Stimulated activated CD8-positive, alpha-beta memory T cell treated with anti-CD3 and anti-CD28 coated beads, Interleukin-15, amount 100 ng/mL, for 48 hours (primary cell): Measurements from ENCODE around the gene DENND2C.

Source experiments
- DNase-seq, 2 donors: peaks; one replicate each; pipeline ENCODE4 v3.0.0-alpha.2; 2020; ENCODE audit warnings: low read depth in 2 of 2

DENND2C gene, protein sequence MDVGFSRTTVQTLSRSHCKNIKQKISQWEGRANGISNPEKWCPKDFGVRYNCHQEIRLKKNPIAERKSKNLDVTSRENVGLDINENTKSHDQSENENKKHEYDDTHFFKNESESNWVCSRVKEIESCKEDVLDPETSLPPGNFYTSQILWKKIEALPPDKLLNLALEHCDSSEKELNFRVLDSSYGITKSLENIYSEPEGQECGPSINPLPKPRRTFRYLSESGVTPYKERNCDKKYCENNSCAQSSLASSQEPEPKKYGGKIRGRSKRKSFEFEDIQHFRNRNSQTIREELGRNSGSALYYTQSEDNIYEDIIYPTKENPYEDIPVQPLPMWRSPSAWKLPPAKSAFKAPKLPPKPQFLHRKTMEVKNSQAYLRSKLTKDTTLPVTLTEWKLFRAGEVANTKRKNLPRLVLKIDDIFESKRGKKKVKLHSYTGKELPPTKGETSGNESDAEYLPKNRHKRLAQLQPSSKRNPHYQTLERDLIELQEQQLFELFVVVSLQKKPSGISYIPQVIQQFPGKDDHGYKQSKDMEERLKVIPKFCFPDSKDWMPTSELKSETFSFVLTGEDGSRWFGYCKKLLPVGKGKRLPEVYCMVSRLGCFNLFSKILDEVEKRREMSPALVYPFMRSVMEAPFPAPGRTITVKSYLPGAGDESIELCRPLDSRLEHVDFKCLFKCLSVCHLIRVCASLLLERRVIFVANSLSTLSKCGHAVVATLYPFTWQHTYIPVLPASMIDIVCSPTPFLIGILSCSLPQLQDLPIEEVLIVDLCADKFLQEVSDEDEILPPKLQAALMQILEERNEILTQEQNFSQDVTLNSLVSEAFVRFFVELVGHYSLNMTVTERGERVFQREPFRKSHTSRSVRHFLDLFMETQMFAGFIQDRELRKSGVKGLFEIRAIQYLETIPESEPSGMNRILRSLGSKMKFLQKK

DNA sequence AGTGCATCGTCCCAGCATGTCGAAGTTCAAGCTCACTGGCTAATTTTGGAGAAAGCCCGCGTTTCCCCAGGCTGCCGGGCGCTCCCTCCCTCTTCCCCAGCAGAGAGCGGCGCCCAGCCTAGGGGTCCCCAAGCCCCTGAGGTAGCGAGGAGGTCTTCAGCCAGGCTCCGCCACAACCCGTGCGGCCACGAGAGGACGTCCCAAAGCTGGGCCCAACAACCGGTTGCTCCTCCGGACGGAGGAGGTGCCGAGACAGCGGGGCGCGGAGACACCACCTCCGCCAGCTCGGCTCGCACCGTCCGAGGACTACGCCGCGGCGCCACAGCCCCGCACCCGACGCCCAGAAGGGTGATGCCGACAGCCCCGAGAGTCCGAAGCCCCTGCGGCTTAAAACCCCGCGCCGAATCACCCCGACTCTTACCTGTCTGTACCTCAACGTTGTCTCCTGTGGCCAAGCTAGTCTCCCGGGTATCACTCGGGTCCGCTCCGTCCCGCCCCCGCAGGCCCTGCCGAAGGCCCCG, at the start of gene DENND2C:
Gene DENND2C, minus strand, starts transcription at position 488 of the 521 bp plus-strand sequence. CDS start 44,065 bp downstream, outside the sequence.
- DNase-seq, result no peak

DNA sequence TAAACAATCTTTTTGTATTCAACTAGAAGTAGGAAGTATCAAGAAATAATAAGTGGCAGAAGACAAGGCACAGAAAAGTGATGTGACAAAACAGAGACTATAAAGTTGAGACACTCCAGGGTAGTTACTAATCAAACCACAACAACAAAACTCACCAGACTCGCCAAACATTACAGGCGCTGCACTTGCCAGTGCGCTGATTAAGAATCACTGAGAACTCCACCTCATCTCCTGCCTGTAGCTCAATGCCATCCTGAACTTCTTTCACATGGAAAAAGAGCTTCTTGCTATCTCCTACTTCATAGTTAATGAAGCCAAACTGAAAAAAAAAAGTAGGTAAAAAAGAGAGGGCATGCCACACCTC, 49.6 kb upstream of the DENND2C start:
- DNase-seq, result no peak

DNA sequence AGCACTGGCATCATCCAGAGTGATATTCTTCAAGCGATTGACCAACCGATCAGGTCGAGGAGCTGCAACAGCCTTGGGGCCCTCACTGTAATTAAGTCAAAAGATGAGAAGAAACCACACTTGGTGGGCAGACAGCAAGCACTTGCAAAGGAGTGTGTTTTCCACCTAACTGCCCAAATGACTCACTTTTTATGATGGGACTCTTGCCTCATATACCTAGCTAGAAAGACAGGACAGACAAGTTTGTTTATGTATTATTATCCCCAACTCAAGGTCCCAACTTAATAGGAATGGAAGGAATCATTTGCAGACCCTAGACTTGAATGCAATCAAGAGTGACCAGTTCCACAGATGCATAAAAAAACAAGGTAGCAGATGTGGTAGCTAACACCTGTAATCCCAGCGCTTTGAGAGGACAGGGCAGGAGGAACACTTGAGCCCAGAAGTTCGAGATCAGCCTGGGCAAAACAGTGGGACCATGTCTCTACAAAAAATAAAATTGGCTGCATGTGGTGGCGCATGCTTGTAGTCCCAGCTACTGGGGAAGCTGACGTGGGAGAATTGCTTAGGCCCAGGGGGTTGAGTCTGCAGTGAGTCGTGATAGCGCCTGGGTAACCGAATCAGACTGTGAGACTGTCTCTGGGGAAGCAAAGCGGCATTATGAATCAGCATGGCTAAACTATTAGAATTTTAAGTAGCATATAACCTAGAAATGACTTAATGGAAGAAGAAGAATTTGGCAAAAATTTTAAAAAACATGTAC, 49.0 kb upstream of the DENND2C start:
- DNase-seq, result peak in 1 of 2 donors; percentile 18

DNA sequence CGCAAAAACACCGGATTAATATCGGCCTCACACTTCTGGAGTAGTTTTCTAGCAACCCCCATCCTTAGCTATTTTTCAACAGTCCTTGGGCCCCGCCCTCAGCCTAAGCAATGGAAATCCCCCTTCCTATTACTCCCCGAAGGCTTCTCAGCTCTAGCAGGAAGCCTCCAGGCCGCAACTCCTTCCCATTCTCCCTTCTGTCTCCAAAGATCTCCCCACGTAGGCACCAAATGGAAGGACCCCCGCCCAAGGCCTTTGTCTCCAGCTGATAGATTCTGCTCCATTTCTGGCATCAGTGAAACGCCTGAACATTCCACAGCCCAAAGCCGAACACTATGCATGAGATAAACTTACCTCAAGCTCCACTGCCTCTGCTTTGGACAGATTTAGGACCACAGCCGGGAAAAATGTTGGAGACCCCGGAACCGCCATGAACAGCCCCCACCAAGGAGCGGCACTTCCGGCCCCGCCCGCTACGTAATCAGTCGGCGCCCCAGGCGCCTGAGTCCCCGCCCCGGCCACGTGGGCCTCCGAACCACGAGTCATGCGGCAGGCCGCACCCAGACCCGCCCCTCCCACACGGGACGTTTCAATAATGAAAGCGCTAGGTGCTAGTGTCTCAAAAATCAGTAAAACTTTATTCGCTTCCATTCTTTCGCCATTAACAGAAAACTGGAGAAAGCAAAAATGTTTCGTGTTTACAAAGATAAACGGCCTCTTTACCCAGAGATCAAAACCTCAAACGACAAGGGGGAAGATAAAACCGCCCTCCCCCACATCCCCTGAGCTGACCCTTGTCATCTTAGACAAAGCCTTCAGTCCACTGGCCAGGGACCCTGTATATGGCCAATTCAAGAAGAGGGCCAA, 46.7 kb upstream of the DENND2C start, which contains the start of gene NRAS:
Gene NRAS, minus strand, starts transcription at position 468 of the 867 bp plus-strand sequence. CDS start 611 bp downstream, outside the sequence.
- DNase-seq, result peak; percentile 90 to 93

DNA sequence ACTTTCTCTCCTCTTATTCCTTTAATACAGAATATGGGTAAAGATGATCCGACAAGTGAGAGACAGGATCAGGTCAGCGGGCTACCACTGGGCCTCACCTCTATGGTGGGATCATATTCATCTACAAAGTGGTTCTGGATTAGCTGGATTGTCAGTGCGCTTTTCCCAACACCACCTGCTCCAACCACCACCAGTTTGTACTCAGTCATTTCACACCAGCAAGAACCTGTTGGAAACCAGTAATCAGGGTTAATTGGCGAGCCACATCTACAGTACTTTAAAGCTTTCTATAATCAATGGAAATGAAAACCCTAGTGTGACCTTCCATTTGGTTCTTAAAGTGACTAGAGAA, 46.1 kb upstream of the DENND2C start:
- no peak for DNase-seq

DNA sequence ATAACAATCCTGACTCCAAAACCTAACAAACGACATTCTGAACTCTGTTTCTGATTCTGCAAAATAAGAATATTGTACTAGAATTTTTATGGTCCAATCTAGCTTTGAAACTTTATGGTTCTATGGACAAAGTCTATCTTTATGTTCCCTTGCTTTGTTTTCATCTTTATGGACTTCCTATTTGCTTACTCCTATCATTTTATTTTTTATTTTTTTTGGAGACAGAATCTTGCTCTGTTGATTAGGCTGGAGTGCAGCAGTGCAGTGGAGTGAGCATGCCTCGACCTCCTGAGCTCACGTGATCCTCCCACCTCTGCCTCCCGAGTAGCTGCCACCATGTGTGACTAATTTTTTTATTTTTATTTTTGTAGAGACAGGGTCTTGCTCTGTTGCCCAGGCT, 43.1 kb upstream of the DENND2C start:
- DNase-seq, result no peak

DNA sequence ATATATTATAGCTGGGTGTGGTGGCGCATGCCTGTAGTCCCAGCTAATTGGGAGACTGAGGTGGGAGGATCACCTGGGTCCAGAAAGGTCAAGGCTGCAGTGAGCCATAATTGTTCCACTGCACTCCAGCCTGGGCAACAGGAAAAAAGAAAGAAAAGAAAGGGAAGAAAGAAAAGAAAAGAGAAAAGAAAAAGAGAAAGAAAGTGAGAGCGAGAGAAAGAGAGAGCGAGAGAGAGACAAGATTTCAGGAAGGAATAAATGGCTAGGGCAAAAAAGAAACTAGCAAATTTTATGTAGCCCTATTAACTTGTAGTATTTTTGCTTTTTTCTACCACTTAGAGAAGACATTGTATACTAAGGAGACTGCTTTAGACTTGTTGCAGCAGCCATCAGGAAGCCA, 40.5 kb upstream of the DENND2C start:
- no peak for DNase-seq

DNA sequence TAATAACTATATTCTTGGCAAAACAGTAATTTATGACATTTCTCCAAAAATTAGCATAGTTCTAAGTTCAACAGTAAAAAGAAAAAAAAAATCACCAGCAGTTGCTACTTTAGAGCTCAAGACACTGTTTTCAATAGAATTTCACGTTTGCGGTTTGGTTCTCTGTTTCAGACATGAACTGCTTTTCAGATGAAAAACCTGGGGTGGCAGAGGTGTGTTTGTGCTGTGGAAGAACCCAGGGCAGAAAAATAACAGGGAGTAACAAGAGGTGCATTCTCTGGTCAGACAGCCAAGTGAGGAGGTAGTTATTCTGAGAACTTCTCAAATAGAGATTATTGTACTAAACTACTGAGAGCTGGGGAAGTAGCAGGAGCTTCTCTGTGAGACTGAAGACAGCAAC, 37.8 kb upstream of the DENND2C start:
- DNase-seq, result no peak

DNA sequence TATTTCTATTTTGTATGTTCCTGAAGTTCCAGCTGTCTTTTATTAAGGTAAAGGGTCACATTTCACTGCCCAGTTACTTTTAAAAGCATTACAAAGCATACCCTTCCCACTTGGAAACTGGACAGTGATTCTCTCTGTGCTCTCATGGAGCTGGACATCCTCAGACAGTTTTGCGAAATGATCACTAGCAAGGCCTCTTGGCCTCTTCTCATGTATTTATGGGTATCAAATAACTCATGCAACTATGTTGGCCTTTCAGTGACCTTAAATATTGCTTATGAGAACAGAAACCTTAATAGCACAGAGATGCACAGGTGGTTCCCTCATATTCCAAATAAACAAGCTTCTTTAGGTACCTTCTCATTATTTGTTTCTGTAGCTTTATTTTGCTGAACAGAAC, 33.4 kb upstream of the DENND2C start:
- DNase-seq, result no peak

DNA sequence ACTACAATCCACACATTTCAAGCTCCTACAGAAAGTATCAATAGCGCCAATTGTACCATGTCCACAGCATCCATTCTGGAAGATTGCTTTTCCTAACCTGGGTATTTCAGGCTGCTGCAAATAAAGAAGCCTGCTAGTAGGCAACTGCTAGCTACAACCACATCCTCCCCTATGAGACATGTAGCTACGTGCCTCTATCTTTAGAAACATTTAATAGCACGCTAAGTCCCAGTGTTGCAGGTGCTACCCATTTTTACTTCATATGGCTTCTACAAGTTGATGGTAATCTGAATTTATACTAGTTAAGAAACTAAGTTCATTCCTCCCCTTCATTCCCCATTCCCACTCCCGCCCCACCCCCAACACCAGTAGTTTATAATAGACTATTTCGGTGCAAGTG, 32.9 kb upstream of the DENND2C start:
- no peak for DNase-seq

DNA sequence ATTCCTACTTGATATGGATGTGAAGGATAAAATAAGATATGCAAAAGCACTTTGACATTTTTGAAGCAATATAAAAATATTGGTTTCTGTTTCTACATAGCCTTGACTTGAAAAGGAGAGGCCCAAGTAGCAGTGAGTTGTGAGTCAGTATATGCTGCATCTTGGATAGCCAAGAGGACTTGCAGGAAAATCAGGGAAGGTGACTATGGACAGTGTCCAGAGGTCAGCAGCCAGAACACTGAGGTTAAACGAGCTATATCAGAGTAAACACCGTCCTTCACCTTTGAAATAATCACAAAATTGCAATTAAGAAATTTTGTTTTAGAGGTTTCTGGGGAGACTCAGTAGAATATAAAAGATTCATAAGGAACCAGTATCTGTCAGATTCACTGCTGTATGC, 32.1 kb upstream of the DENND2C start:
- no peak for DNase-seq

DNA sequence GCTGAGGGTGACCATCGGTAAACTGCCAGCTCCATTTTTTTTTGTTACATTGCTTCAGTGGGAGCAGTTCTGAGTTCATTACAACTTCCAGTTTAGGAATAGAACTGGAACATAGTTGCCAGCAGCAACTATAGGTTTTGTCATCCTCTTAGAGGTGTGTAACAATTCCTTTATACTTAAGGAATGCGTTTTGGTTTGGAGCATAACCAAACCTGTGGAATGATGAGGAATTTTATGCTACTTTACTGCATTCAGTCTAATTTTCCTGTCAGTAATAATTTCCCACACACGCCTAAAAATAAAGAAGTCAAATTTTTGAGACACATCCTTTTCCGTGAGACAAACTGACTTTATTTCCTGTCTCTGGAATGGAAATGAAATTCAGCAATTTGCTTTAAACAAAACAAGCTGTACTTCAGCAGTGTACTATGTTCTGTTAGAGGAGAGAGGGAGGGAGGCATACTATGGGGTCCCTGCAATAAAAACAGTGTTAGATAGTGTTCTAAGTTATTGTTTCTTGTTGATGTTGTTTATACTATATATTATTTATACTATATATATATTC, 30.3 kb upstream of the DENND2C start:
- no peak for DNase-seq

DNA sequence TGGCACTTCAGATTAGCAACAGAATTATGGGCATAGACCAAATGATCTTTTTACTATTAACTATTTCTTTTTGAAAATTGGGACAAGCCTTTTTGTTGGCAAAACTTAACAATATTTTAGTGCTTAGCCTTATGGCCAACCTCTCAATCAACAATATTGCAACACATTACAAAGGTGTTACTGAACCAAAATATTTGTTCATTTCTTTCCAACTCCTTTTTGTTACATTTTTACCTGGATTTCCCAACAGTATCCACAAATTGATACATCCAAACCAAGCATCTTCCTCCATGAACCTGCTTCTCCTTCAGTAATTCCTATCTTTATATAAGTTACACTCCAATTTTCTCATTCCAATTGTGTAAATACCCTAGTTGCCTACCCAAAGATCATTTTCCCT, 27.0 kb upstream of the DENND2C start:
- no peak for DNase-seq

DNA sequence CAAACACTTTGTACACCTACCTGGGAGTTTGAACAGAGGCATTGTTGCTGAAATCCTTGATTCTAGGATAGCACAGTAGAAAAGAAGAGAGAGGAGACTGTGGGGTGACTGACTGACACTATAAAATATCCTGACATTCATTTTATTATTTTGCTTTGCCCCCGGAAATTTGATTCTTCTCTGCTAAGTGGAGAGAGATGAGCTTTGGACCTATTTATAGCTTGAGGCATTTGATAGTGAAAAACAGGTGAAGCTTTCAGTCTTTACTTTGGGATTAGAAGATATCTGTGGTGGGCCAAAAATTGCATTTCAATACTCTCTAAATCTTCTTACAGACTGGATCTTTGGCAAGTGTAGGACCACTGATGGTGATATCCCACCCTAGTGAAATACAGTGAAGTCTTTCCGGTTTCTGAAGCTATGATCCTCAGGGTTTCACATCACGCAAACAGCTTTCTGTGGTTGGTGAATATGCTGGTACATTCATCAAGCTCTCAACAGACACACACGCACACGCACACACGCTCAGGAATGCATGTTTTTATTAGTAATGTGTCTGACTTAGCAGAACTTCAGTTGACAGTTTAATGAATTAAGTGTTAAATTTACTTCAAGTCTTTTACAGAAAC, 25.7 kb upstream of the DENND2C start, which contains the start of gene AMPD1:
Gene AMPD1, minus strand, starts transcription at position 117 of the 629 bp plus-strand sequence. Its CDS starts 75 bp downstream, at position 42.
- no peak for DNase-seq

DNA sequence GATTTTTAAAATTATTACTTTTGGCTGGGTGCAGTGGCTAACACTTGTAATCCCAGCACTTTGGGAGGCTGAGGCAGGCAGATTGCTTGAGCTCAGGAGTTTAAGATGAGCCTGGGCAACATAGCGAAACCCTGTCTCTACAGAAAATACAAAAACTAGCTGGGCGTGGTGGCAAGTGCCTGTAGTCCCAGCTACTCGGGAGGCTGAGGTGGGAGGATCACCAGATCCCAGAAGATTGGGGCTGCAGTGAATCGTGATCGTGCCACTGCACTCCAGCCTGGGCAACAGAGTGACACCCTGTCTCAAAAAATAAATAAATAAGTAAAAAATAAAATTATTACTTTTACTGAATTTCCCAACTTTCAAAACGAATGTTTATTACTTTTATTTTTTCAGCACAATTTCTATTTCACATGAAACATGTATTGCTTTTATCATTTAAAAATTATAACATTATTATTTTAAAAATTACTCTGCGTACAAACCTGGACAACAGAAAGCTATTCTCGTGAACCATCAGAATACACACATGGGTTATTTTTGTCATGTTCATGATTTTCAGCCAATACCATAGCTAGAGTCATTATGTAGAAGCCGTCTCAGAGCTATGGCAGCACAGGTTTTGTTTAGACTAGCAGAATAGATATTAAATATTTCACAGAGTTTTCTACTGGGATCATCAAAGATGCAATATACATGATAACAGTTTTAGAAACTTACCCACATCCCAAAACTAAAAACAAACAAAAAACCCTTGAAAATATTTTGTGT, 24.9 kb upstream of the DENND2C start:
- no peak for DNase-seq

DNA sequence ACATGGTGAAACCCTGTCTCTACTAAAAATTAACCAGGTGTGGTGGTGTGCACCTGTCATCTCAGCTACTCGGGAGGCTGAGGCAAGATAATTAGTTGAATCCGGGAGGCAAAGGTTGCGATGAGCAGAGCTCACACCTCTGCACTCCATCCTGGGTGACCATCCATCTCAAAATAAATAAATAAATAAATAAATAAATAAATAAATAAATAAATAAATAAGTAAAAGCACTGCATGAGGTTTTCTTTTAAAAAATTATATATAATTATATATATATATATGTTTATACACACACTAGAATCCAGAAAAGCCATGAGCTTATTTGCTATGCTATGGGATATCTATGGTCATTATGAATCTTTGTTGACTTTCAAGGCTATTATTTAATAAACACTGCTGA, 23.1 kb upstream of the DENND2C start:
- DNase-seq, result no peak

DNA sequence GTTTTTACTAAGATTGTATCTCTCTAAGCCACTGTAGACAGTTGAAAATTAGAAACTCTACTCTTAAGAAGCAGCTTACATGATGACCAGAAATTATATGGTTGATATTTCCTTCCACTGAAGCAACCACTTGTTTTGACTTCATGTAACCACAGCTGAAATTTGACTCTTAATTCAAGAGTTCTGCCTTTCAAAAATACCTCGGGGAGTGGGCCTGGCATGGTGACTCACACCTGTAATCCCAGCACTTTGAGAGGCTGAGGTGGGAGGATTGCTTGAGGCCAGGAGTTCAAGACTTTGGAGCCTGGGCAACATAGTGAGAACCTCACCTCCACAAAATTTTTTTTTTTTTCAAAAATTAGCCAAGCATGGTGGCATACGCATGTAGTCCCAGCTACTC, 21.2 kb upstream of the DENND2C start:
- DNase-seq, result no peak

DNA sequence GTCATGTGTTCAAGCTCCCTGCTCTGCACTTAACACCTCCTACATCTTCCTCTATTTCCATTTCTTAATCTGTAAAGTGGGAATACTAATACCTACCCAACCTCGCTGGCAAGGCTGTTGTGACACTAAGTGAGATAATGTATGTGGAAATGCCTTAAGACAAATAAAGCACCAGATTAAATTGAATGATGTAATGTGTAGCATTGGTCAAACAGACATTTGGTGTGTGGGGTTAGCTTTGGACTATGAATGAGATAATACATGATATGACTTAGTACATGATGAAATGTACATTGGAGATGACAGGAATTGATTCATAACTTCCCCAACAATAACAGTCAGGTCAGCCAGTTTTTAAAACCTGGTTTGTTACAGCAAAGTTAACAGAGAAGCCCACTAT, 20.3 kb upstream of the DENND2C start:
- DNase-seq, result no peak

DNA sequence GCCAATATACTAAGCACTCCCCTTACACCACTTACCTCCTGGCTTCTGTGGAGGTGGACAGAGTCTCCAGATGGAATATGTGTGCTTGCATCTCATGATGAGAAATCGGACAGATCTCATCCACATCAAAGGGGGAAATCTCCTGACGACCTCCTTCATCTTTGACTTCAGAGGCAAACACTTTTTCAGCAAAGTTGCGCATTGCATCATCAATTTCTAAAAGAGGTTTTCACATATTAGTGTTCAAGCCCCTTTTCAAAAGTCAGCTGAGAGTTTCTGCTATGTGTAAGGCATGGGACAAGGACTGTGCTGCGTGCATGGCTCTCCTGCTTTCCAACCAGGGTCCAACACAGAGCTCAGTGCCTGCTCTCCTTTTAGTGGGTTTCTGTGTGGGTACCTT, 18.7 kb upstream of the DENND2C start:
- no peak for DNase-seq
